DND-41 (cell line): ENCODE data around the gene LFNG.

Experiments
- CTCF ChIP-seq: IDR thresholded peaks from 2 replicates; pipeline ENCODE4 v1.5.1; 2012; ENCODE audit warnings: borderline replicate concordance, low read length, moderate library complexity, mild to moderate bottlenecking; ENCODE audit not compliant: poor library complexity, severe bottlenecking; ENCODE audit errors: extremely low read depth
- EZH2 ChIP-seq: IDR thresholded peaks from 3 replicates; pipeline ENCODE4 v1.6.1; 2012; ENCODE audit warnings: borderline replicate concordance, low read depth, mild to moderate bottlenecking, moderate library complexity, low read length, inconsistent platforms; ENCODE audit not compliant: severe bottlenecking

GRCh38 chr7:2496375-2496774, 23.2 kb upstream of the LFNG start:
- TF ChIP-seq EZH2 (no peak), CTCF (no peak)
